NOMO-1 treated with DMSO at 0.1 percent for 48 hours (cell line): ENCODE results near the gene KIAA1671.
"Not testable (repeated sequence)": the region's sequence is repeated elsewhere in the genome, so short reads cannot be mapped to it uniquely, and the experiment has no call there.

Experiments used
- DNase-seq: peaks from one replicate; lab custom pipeline; 2025; ENCODE audit not compliant: unreplicated experiment; lab: John Stamatoyannopoulos, UW

The KIAA1671 gene

DNA sequence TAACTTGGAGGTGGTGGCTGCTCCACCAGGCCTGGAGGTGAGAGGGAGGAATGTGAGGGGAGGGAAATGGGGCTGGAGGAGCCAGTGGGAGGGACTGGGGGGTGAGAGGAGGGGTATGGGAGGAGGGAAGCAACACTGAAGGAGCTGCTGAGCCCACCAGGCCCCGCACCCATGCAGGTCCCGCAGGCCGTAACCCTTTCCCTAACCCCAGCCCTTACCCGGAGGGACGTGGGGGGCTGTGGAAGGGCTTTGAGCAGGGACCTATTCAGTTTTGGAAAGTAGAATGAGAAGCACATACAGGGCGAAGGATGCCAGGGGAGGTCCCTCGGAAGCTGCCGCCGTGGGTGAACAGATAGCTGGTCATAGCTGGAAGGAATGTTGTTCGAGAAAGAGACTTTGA, 213.3 kb downstream of the KIAA1671 start:
- DNase-seq, result no peak

GRCh38 chr22:25166266-25167040, 213.9 kb downstream of the KIAA1671 start:
- no peak for DNase-seq

- DNase-seq, result no peak
Measured at GRCh38 chr22:25167082-25167481, 214.6 kb downstream of the KIAA1671 start.

DNA sequence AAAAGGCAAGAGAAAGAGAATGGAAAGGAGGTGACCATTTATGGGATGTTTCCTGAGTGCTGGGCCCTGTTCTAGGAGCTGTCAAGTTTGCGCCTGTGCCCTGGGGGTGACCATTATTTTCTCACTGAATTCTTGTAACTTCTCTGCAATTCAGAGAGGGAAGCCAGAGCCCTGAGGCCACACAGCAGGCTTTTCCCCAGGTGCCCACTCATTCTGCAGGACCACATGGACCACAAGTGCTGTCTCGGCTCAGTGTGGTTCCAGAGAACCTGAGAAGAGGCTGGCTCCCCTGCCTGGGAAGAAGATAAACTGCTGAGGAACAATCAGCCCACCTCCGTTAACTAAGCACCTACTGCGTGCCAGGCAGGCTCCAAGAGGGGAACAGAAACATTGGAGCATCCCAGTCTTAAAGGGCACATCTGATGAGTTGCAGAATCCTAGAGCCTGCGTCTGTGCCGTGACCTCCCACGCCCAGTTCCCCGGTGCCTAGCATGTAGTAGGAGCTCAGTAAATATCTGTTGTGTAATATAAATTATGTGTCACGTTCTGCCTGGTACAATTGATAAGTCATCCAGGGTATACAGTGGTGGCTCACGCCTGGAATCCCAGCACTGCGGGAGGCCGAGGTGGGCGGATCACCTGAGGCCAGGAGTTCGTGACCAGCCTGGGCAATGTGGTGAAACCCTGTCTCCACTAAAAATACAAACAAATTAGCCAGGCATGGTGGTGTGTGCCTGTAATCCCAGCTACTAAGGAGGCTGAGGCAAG, 215.5 kb downstream of the KIAA1671 start:
- DNase-seq, result no peak

DNA sequence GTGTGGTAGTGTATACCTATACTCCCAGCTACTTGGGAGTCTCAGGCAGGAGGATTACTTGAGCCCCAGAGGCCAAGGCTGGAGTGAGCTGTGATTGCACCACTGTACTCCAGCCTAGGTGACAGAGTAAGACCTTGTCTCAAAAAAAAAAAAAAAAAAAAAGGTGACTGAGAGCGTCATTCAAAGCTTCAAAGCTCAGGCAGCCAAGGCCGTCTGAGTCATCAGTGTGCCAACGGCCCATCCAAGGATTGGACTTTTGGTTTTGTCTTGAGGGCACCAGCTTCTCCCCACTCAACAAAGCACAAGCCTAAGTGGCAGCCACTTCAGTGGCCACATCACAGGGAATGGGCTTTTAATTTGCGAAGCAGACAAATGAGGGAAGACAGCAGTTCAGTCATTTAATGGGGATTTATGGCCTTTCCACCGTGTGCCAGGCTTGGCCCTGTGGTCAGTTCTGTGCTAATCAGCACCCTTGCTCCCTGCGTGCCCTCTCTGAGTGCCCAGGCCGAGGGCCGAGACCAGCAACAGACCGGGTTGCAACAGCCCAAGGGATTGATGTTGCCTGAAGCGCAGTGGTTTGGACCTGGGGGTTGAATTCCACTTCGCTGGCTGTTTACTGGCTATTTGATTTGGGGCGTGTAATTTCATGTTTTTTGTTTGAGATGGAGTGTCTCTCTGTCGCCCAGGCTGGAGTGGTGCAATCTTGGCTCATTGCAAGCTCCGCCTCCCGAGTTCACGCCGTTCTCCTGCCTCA, 216.9 kb downstream of the KIAA1671 start:
- DNase-seq, result no peak

DNA sequence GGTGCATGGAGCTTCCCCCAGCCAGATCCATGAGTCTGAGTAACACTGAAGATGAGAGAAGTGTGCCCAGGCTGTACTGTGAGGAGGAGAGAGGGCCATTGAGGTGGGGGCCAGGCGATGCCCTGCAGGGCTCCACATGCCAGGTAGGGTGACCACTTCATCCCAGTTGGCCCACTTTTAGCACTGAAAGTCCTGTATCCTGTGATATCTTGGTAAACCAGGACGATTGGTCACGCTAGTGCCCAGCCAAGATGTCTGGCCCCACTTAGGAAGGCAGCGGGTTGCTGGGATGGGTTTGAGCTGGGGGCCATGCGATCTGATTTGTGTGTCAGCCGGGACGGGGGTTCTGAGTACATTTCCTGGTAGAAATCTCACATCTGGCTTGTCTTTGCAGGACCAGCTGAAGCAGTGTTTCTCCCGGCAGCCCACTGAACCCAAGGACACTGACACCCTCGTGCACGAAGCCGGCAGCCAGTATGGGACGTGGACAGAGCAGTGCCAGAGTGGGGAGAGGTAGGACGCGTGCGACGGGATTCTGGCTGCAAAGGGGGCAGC, 218.0 kb downstream of the KIAA1671 start:
- no peak for DNase-seq

DNA sequence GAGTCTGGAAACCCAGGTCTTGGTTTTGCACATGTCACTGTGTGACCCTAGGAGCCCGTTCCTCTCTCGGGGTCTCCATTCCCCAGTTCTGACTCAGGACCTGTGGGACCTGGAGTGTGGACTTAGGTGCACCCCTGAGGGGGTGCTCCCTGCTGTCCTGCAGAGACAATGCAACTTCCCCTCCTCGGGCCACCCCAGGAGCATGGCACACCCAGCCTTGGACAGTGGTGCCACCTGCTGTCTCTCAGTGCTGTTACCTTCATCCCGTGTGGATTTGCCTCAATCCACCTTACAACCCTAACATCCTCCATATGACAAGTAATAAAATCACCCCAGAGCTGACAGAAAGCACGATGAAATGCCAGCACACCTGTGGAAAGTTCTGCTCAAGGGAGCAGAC, 219.6 kb downstream of the KIAA1671 start:
- no peak for DNase-seq

GRCh38 chr22:25174156-25174887, 221.8 kb downstream of the KIAA1671 start:
- no peak for DNase-seq

GRCh38 chr22:25174888-25175411, 222.4 kb downstream of the KIAA1671 start:
- no peak for DNase-seq

DNA sequence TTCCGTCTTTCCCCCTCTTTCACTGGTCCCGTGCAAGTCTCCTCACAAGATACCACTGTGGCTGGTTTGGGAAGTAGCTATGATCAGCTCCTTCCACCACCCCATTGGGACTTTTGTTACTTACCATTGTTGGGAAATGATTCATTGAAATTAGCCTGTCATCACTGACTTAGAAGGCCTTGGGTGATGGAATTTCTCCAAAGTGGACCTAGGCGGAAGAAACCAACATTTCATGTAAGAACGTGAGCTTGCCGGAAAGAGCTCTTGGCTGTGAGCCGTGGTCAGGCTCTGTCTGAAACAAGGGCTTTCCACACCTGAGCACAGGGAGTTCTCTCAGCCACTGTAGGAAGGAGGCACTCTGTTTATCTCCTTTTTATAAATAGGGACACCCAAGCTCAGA, 223.7 kb downstream of the KIAA1671 start:
- DNase-seq, result no peak

DNA sequence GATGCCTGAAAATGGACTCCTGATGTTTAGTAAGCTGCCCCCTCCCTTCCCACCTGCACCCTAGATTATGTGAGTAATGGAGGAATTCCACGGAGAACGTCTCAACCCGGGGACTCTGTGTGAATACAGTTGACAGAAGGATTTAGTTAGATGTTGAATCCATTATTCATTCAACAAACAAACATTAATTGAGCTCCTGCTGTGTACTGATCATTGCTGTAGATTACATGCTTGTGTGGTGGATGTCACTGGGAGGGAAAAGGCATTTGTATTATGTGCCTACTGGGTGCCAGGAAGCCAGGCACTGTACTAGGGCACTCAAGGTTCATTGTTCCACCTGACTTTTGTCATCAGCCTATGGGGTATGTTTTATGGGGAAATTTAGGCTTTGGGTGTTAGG, 224.3 kb downstream of the KIAA1671 start:
- no peak for DNase-seq

DNA sequence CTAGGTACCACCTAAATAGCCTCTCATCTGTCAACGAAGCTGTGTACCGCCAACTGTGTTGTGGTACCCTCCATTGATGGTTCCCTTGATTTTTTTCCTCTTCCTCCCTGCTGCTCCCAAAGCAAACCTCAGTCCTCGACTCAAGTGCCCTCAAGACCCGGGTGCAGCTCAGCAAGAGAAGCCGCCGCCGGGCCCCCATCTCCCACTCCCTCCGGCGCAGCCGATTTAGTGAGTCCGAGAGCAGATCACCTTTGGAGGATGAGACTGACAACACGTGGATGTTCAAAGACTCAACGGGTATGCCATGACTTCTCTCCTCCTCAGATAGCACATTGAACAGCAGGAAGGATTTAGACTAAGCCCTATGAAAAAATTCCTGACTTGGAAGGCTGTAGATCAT, 224.7 kb downstream of the KIAA1671 start:
- DNase-seq, result no peak

GRCh38 chr22:25177895-25178294, 225.4 kb downstream of the KIAA1671 start:
- DNase-seq, result no peak

DNA sequence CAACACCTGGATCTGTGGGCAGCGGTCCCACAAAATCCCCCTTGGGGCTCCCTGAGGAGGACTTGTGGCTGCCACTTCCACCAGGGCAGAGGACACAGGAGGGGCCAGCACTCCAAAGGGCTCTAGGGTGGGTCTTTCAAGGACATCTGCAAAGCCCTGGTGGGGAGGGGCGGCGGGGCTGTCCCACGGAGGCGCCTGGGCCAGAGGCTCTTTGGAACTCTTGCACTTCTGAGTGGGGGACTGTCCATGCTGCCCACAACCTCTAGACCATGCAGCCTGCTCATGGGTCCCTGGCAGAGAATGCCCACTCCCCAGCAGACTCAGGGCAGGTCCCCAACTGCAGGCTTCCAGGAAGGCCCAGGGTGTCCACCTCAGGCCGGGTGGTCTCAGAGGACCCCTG, 225.8 kb downstream of the KIAA1671 start:
- DNase-seq, result not testable (repeated sequence)

GRCh38 chr22:25178869-25179631, 226.5 kb downstream of the KIAA1671 start:
- DNase-seq, result not testable (repeated sequence)

- DNase-seq, result no peak
Measured at GRCh38 chr22:25182131-25183110, 229.9 kb downstream of the KIAA1671 start.

DNA sequence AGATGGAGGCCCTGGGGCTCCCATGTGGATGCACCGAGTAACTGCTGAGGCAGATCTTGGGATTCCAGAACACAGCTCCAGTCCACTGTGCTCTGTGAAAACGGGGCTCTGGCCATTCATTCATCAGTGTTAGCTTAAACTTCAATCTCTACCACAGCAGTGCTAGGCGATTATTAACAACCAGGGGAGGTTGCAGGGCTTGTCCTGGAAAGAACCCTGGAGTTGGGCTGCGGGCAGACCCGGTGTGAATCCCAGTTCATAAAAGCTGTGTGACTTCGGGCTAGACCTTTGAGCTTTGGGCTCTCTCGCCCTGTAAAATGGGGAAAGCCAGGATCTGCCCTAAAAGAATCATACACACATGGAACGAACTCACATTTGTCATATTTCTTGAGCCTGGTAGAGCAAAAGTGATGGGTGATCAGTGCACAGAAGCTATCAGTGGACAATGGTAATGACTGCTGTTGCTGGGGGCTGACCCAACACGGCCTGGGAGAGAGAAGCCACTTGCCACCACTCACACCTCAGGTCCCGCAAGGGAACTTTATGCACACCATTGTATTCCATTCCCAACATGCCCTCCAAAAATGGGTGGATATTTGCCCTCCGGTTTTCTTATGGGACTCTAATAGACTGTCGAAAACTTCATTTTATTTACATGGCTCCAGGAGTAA, 231.6 kb downstream of the KIAA1671 start:
- no peak for DNase-seq

GRCh38 chr22:25186140-25186539, 233.6 kb downstream of the KIAA1671 start:
- DNase-seq, result no peak
